NOMO-1 (cell line): ENCODE results near the gene SMCO4.

Source experiments
- DNase-seq, 2 experiments: peaks; one replicate each; lab custom pipeline; 2025; ENCODE audit not compliant: unreplicated experiment in 2 of 2; lab: John Stamatoyannopoulos, UW

The SMCO4 gene

DNA sequence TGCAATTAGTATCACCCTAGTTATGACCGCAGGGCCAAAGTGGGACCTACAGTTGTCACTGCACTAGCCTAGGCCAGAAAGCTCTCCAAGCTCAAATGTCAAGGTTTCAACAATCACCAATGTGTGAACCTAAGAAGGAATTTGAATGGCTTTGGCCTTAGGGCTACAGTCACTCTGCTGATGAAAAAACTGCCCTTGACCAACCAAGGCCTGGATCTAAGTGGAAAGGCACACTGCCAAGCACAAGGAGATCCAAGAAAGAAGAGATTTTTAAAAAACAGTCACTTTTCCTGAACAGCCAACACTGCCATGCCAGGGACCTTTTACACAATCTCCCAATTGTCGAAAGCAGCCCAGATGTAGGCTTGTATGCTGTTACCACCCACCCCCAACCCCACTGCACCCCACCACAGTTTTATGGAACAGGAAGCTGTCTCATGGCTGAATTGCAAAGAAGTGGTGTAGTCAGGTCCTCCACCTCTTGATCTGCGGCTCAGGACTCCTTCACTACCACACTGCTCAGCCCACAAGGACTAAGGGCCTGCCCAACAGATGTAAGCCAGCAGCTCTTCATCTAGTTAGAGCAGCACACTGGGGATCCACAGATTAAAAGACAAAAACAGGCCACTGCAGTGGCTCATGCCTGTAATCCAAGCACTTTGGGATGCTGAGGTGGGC, 32.9 kb downstream of the SMCO4 start:
- DNase-seq, result no peak

- no peak for DNase-seq
Observed at GRCh38 chr11:93507517-93507916, 35.7 kb downstream of the SMCO4 start.

DNA sequence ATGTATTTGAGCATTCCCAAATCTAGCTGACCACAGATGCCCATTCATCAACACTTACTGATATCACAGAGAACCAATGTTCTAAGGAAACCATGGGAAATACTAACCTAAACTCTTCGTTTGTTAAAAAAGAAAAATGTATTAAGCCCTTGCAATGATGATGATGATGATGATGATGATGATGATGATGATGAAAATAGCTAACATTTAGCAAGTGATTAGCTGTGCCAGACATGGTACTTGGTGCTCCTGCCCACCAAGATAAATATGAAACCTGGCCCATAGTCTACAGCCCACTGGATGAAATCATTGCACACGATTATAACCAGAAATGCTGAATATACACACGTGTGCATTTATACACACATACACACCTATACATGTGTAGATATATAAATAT, 37.5 kb downstream of the SMCO4 start:
- no peak for DNase-seq

GRCh38 chr11:93504110-93505095, 38.8 kb downstream of the SMCO4 start:
- DNase-seq, result no peak

DNA sequence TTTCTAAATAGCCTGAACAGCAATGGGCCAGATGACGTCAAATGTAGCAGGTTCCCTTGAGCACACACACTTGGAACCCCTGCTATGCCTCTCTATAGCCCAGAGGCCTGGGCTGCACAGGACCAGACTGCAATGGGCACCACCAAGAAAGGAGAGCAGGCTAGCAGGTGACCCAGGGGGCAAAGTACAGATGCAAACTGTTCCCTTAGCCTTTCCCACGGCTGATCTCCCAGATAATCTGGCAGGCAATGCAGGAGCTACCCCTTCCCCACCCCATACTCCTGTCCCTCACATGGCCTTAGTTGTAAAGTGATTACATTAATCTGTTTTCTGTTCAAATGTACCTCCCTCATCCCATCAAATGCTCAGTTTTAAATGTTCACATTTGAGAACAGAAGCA, 41.3 kb downstream of the SMCO4 start:
- no peak for DNase-seq

GRCh38 chr11:93500759-93501158, 42.4 kb downstream of the SMCO4 start:
- DNase-seq, result no peak

DNA sequence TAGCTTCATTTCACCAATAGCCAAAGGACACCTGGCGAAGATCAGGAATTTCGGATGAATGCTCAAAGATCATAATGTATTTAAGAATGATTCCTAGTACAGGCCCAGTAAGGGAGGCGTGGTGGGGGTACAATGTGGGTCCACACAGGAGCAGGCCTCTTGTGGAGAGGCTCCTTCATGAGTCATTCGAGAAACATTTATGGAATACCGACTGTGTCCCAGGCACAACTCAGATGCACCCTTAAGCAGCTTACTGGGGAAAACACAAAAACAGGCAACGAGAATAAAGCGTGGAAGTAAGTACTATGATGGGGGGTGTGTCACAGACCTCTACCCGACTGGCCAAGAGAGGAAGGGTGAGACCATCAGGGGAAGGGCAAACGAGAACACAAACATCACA, 44.5 kb downstream of the SMCO4 start:
- DNase-seq, result no peak

DNA sequence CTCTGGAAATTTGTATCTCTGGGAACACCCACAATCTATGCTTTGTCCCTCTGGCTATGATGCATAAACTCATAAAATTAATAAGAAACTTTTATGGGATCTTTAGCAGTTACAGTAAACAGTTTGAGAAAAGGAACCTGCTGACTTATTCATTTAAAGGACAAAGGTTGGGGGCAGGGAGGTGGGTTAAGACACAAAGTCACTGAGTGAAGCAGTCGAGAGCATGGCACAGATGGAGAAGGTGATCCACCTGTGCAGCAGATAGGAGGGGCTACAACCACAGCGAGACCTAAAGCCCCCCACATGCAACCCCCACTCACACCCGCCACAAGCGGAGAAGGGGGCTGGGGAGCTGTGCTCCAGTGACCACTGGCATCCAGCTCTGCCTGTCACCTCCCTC, 45.0 kb downstream of the SMCO4 start:
- no peak for DNase-seq

- DNase-seq, result peak; percentile 45 to 67
Observed at GRCh38 chr11:93497596-93497995, 45.6 kb downstream of the SMCO4 start.

- DNase-seq, result no peak
Observed at GRCh38 chr11:93494357-93494756, 48.8 kb downstream of the SMCO4 start.

GRCh38 chr11:93493252-93493897, 49.8 kb downstream of the SMCO4 start:
- no peak for DNase-seq

- DNase-seq, result no peak
Observed at GRCh38 chr11:93492464-93493251, 50.5 kb downstream of the SMCO4 start.

DNA sequence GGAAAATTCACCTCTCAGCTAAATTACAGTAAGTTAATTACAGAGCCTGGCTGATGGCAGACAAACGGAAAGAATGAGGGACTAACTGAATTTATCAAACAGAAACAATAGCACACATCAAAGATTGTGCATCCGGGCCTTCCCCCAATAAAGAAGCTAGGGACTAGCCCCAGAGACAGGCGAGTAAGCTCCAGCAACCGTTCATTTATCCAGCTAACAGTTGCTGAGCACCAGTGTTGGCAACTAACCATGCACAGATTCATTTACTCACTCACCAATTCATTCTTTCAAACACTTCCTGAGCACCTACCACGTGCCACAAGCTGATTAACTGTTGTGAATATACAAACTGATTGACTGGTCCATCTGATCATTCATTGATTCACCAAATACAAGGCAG, 51.2 kb downstream of the SMCO4 start:
- DNase-seq, result no peak

DNA sequence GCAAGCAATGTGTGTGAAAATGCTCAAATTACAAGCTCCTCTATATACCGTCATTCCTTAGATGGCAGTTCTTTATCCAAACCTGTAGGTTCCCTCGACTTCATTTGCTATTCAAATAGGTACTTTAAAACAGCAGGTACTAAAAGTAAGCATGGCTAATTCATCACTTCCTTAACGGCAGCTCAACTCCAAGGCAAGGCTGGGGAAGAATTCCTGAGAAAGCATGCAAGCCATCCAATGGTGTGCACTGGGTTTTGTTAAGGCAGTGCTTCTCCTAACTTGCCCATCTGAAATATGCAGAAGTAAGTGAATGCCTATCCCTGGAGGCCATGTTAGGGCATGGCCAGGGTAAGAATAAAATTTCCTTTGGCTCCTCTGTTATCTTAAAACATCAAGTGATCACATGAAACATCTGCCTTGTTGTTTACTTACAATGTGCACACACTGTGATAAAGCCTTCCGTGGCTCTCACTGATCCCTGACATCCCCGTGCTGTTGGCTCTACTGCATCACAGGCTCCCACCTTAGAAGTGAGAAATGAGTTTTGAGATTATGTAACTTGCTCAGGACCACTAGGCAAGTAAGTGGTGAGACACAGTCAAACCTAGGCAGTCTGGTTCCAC, 52.1 kb downstream of the SMCO4 start:
- DNase-seq, result no peak

- no peak for DNase-seq
Observed at GRCh38 chr11:93489841-93490240, 53.4 kb downstream of the SMCO4 start.

GRCh38 chr11:93487032-93487483, 56.1 kb downstream of the SMCO4 start:
- peak; percentile 59 to 60 for DNase-seq

- no peak for DNase-seq
Observed at GRCh38 chr11:93485983-93486382, 57.2 kb downstream of the SMCO4 start.

DNA sequence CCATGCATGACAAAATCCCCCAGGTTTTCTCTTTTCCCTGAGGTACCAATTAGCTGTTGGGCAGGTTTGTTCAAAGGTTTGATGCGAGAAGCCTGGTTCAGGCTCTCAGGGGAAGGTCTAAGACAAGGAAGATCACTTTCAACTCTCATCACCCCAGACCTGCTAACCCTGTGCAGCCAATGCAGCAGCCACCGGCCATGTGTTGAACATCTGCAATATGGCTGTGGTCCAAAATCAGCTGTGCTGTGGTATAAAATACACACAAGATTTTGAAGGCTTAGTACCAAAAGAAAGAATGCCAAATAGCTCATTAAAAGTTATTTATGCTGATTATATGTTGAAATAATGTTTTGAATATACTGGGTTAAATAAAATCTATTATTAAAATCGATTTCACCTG, 58.5 kb downstream of the SMCO4 start:
- no peak for DNase-seq

GRCh38 chr11:93482556-93482955, 60.6 kb downstream of the SMCO4 start:
- DNase-seq, result no peak

DNA sequence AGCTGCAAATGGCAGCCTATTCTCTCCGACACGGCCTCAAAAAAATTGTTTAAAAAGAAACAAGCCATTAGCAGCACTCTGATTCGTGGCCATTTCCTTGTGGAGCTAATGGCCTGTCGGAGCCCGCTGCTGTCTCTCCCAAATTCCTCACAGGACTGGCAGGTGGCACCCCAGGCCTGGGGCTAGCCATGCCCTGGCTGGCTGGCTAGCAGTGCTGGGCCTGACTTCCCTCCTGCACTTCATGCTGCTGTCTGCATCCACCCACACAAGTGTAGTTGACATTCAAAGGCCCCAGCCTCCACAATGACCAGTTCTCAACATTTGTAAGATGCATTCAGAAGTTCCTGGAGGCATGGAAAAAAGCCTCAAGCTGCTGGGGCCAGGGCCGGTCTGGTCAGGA, 61.5 kb downstream of the SMCO4 start:
- DNase-seq, result no peak
